T1000 (cell line): ENCODE results near the gene ARID1B.
"Not testable (repeated sequence)": the region's sequence is repeated elsewhere in the genome, so short reads cannot be mapped to it uniquely, and the experiment has no call there.

Experiments
- DNase-seq: peaks from one replicate; lab custom pipeline; 2025; ENCODE audit warnings: mixed read lengths; lab: John Stamatoyannopoulos, UW

Gene ARID1B

DNA sequence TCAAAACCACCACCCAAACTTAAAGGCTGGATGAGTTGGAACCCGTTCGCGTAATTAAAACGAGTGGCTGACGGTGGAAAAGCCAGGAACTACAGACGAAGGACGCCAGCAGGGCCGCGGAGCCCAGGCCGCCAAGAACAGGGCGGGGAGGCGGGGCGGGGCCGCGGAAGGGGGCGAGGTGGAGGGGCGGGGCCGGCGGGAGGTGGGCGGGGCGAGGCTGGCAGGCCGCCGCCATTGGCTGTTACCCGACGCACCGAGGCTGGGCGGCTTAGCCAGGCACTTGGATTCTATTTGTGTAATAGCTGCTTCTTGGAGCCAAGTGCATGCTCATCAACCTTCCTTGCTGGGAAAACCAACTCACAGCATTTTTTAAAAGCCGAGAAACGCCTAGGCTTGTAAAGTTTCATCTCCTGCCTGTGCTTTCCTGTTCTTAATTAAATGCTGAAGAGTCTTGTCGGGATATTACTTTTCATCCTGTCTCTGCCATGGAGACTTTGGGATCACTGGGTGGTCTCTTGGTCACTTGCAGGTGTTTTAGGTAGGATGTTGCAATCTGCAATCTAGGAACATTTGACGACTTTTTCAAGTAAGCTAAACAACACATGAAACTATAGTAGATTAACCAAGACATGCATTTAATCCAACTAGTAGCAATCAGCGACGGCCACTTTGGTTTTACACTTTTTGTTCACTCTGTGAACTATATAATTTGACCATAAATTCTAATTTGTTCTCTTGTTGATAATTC, 245.0 kb downstream of the ARID1B start:
- peak; percentile 75 for DNase-seq

DNA sequence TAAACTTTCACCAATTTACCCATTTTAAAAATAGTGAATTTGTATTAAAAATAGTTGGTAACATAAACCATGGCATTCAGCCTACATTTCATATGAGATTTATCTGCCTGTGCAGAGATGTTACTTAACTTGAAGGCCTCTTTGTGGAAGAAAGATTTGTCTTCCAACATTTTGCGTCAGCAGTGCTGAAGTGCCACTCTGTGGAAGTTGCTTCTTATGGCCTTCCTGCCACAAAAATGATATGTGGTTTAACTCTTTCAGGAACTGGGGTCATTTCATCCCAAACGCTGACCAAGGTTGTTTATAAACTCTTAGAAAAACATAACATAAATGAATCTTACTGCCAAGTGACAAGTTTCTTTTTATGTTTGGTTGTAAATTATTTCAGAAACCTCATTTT, 246.8 kb downstream of the ARID1B start:
- DNase-seq, result no peak

DNA sequence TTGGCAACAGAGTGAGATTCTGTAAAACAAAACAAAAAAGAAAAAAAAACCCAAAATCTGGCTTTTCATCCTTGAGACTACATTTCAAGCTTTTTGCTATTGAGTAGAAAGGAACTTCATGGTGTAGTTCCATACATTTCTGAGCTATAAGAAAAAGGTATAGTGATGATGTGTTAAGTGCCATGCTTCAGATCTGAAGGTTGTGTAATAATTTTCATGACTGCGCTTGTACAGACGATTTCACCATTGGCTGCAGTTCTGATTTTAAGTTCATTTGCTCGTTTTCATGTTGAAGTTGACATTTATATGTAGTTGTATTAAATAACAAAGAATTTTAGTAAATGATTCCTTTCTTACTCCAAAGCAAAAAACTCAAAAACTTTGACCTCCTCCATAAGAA, 247.6 kb downstream of the ARID1B start:
- no peak for DNase-seq

DNA sequence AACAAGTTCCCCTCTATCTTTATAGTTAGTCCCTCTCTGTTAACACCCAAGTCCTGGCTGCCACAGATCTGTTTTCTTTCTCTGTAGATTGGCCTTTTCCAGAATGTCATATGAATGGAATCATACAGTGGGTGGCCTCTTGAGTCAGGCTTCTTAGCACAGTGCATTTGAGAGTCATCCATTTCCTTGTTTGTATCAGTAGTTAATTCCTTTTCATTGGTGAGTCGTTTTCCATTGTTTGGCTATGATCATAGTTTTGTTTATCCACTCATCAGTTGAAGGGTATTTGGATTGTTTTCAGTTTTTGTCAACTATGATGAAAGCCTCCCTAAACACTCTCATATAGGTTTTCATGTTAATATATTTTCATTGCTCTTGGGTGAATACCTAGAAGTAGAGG, 248.3 kb downstream of the ARID1B start:
- no peak for DNase-seq

DNA sequence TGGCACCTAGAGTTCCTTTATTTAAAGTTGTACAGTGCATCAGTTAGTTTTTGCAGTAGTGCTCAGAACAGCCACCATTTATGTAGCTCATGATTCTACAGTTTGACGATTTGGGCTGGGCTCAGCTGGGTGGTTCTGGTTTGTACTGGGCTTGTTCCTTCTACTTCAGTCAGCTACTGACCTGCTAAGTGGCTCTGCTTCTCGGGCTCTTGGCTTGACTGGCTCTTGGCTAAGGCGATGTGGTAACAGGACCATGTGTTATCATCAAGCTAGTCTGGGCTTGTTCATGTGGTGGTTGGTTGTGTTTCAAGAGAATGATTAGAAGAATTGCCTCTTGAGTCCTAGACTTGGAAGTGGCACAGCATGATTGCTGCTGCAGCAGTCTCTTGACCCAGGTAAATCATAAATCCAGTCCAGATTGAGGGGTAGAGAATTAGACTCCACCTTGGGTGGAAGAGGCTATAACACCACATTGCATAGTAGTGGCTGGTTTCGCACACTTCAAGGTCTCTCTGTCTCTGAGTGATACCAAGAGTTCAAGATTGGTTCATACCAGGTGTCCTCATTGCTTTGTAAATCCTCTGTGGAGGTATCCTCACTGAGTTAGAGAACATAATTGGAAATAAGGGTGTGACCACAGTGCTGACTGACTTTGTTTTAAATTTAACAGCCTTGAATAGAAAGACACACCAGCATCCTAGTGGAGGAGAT, 253.0 kb downstream of the ARID1B start:
- DNase-seq, result no peak

DNA sequence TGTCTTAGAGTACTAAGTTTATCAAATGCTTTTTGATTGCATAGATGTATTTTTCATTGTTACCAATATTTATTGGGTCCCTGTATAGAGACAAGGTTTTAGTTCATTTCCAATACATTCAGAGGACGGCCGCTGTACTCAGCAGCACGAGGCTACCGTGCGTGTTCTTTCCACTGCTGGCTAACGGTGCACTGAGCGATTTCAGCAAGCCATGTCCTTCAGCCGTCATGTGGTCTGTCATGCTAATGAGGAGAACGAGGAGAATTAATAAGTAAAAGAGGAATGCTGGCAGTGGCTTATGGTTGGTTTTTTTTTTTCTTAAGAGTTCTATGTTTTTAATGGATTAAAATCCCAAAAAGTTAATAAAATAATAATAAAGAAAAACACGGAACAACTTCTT, 253.6 kb downstream of the ARID1B start:
- no peak for DNase-seq

DNA sequence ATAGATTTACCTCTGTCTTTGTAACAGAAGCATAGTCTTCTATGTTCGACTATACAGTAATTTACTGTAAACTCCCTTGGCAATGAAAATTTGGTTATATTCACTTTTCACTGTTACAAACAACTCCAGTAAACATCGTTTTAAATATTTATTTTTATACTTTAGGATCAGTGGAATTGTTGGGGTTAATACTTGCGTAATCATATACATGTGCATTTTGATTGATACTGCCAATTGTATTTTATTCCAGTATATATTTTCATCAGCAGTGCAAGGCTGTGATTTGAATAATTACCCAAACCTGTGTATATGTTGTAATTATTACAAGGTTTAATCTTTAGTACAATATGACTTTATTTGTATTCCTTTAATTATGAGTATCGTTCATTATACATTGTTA, 255.7 kb downstream of the ARID1B start:
- no peak for DNase-seq

DNA sequence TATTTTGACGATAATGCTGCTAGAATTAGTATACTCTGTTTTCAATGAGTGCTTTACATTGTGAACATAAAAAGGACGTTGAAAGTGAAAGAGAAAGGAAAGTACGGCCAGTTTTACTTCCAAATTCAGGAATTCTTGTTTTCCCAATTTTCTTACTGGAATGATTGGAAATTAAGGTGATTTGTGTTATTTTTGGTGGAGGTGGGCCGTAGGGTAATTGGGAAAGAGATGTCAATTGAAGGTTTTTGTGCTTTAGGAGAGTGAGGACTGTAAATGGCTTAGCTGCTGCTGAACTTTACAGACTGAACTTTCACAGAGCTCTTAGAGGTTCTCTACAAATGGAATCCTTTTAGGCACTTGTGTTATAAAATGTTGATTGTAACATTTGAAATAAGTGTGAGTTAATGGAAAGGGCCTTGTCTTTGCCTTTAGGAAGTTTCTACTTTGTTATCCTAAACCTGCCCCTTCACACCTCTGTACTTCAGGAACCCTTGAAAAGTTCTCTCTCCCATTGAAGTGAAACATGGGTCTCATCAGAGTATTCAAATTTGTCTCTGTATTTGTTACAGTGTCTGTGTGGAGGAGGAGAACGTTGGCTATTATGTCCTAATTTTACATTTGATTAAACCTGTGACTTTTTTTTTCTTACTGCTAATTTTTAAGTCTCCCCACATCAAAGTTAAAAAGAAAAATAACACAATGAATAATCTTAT, 256.4 kb downstream of the ARID1B start:
- no peak for DNase-seq

DNA sequence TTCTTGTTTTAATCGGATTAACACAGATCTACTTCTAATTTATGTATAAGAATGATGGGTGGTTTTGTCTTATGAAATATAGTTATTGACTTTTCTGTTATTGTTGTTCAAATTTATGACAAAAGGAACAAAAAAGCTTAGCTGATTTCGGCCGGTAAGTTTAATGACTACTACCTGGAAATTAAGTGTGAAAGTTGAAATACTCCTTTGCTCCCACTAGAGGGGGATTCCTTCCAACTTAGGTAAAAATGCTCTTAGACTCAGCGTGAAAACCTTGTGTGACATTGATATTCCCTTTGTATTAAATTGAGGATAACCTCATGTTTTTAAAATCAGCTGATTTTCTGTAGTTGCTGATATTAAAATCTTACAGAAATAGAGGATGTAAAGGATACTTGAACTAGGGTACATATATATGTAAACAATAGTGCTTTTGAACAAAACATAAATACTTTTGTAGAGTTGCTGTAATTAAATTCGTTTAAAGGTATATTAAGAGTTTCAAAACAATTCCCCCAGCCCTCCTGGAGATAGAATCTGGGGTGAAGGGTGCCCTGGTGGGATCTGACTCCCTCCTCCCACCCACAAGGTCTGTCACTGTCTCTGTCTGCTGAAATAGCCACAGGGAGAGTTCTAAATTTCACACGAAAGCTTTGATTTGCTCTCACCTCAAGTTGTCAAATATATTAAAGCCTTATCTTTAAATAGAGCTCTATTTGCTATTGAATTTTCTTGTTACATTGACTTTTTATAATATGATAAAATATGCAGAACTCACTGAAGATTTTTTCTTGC, 257.5 kb downstream of the ARID1B start:
- no peak for DNase-seq

DNA sequence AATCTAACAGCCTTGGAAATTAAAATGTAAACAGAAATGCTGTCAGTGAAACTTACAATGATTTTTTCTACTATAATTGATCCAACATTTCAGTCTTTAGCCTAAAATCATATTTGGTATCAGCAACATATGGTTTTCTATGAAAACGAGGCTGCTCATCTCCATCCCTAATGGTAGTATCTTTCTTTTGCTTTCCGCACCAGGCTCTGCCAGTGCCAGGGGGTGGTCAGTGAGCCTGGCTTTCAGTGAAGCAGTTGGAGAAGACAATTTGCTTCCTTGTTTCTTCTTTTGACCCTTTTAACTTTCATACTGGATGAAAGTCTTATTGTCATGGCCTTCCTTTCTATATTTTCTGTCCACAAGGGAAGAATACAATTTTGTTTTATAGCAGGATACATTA, 258.4 kb downstream of the ARID1B start:
- DNase-seq, result no peak

DNA sequence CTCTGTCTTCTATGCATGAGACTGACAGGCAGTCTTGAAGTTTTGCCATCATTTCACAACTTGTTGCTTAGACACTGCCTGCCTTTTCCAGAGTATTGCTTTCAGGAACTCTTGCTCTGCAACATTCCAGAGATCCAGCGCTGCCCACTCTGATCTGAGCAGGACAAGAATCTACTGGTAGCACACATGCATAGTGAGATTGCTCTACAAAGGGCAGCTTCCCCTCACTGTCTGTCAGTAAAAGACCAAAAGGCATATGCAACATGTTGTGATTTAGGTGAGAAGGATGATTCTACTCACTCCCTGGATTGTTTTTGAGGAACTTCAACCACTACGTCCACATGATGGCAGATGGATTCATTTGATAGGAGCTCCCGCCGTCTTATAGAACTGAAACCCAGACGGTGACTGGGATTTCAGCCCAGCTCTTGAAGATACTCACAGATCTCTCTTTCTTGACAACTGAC, 259.1 kb downstream of the ARID1B start:
- DNase-seq, result no peak

DNA sequence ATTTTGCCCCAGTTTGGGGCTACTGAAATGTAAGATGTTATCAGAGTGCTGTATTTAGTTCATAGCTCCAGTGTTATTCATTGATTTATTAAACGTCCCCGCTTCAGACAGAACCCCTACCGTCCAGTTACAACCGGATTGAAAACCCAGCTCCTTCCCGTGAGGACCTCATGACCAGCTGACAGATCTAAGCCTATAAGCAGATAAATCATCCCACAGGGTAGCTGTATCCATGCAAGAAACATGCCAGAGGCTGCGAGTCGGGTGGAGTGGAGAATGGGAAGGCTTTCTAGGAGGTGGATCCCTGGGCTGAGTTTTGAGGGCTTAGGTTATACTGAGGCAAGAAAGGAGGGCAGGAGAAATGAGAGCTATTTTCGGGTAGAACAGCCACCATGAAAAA, 260.0 kb downstream of the ARID1B start:
- DNase-seq, result no peak

DNA sequence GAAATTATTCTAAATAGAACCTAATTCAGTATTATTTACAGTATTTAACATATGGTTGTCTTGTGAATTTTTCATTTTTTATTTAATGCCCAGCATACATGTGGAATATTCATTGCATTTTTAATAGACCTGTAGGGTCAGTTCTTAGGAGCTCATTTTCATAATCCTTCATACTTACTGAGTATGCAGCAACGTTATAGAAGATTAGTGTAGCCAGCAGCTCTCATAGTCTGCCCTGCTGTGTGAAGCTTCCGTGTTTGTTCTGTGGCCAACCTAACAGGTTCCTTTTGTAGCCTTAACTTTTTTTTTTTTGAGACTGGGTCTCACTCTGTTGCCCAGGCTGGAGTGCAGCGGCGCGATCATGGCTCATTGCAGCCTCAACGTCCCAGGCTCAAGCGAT, 261.4 kb downstream of the ARID1B start:
- no peak for DNase-seq

DNA sequence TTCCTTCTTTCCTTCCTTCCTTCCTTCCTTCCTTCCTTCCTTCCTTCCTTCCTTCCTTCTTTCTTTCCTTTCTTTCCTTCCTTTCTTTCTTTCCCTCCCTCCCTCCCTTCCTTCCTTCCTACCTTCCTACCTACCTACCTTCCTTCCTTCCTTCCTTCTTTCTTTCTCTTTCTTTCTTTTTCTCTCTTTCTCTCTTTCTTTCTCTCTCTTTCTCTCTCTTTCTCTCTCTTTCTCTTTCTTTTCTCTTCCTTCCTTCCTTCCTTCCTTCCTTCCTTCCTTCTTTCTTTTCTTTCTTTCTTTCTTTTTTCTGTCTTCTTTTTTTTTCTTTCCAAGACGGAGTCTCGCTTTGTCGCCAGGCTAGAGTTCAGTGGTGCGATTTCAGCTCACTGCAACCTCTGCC, 262.5 kb downstream of the ARID1B start:
- DNase-seq, result not testable (repeated sequence)

DNA sequence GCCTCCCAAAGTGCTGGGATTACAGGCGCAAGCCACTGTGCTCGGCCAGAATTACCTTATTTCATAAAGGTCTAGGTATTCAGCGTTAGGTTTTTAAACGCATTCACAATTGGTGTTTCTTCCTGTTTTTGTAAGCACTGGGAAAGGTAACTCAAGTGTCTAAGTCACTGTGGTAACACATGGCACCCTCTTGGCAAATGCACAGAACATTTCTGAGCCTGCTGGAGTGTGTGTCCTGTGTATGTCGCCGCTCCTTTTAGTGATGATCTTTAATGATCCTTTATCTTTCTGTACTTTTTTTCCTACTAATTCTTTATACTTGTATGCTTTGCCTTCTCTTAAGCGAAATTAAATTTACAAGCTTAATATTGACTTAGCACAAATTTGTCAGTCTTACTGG, 263.0 kb downstream of the ARID1B start:
- DNase-seq, result no peak

DNA sequence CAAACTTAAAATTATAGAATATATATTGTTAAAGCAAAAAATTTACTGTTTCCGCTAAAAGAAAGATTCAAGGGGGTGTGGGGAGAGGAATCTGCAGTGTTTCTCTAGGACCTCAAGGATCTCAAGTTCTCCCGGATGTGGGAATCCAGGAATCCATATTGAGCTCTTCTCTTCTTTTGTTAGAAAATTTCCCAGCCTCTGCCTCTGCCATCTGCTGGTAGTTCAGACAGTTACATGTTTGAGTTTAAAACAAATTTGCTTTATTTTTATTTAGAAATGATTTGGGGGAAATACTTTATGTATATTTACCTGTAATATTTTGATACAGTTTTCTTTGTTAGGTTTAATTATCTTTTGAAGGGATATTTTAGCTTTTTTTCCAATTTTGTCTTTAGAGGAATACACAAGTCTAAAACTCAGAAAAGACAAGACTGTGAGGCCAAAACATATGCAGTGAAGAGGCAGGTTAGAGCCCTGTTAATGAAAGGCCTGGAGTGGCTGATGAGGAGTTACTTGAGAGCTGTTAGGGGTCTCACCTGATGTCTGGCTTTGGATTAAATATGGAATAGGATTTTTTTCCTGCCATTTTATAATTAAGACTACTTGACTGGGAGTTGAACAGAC, 268.8 kb downstream of the ARID1B start:
- no peak for DNase-seq

DNA sequence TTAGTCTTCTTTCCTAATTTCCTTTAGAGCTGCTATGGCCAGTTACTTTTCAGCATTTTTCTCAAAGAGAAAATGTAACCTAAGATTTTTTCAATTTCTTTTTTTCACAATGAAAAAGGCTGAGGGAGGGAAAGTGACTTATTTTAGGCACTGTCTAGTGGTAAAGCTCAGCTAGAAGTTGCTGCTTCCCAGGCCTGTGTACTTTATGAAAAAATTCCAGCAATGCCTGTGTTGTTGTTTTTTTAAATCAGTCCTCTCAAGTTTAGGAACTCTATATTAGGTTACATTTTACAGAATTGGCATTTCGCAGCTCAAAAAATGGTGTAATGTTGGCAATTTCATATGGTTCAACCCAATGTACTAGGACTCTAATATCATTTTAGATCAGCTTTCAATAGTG, 269.6 kb downstream of the ARID1B start:
- no peak for DNase-seq

DNA sequence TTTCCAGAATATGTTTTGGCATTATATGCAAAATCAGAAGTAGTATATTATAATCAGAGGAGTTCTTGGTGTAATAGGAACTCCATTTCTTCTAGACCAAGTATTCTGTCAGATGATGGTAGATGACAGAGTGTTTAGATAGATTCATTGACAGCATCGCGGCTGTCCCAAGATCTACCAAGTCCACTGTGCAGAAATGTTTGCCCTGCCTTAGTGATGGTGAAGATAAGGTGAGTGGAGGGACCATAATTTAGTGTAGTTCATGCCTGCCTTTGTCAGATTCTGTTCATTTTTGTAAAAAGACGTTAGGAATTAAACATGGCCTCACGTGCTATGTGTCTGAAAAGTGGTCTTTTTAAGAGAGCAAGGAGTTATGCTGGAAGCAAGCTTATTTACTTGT, 270.1 kb downstream of the ARID1B start:
- DNase-seq, result no peak

DNA sequence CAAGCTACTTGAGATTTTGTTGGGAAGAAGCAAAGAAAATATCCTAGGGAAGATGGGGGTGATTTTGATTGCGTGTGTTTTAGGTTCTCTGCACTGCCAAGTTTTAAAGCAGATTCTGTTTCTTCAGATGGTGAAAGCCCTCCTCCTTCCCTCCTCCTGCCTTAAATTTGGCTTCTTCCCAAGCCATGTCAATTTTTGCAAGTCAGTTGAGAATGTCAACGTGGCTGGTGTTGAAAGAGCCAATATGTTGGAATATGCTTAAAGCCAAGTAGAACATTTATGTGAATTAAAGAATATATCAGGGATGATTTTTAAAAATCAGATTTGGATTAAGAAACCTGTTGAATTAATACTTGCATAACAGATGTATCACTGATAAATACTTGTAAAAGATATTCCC, 270.8 kb downstream of the ARID1B start:
- DNase-seq, result no peak

DNA sequence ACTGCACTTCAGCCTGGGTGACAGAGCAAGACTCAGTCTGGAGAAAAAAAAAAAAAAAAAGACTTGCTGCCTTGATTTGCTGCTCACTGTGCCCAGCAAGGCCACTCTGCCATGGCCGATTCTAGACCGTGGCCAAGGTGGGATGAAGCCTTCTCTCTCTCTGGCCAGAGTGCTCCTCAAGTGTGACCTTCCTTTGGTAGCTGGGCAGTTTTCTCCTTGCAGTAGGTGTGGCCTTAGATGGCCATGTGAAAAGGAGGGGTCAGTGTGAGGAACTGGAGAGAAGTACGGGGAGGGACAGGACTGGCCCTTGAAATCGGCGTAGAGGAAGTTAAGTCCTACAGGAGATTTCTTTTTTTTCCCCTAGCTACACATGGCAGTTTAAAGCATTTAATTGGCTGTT, 272.0 kb downstream of the ARID1B start:
- DNase-seq, result no peak

DNA sequence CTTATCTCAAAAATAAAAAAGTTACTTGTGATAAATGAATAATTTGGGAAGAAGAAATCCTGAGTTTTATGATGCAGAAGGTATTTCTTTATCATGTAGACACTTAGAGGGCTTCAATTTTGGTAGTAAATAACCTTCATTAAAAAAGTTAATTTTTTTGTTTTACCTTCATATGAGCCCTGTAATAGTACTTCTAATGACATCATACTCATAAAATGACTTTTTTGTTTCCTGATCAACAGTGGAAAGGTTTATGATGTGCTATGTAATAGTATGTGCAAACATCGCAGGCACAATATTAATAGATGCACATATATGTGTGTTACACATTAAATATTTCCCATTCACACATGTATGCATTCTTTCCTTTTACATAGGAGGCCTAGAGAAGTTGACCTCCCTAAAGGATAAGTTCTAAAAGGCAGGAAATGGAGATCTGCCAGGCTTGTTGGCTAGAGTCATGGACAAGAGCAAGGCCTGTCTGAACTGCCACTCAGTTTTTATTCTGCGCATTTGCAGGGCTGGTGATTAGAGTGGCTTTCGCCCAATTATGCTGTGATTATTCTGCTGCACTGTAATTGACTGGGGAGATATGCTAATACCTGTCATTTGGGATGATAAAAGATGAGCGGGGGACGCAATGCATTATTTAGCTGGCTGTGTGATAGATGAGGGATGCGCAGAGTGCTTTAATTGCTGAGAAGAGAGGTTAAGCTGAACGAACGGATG, 273.5 kb downstream of the ARID1B start:
- no peak for DNase-seq
